NOMO-1 treated with dmso at 0.1 percent for 144 hours (cell line): ENCODE measurements around the gene SLC27A2.

ENCODE experiments used
- DNase-seq: peaks from one replicate; lab custom pipeline; 2025; ENCODE audit not compliant: unreplicated experiment; lab: John Stamatoyannopoulos, UW

Gene SLC27A2

GRCh38 chr15:50265620-50266019 lies 83.6 kb downstream of the SLC27A2 start, which contains the start of gene HDC:
HDC (minus strand) TSS chr15:50265726; CDS start chr15:50265623, 103 bp downstream.
- no peak for DNase-seq

DNA sequence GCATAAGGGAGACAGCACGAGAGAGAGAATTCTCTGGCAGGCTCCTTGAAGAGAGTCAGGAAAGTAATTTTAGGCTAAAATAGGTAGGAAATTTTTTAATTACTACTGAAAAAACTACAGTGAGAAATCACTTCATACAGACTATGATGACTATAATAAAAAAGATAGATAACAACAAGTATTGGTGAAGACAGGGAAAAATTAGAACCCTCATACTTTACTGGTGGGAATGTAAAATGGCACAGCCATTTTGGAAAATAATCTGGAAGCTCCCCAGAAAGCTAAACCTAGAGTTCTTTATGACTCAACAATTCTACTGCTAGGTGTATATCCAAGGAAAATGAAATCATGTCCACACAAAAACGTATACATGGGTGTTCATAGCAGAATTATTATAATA lies 85.6 kb downstream of the SLC27A2 start:
- no peak for DNase-seq

GRCh38 chr15:50275091-50275490 lies 93.1 kb downstream of the SLC27A2 start:
- no peak for DNase-seq

DNA sequence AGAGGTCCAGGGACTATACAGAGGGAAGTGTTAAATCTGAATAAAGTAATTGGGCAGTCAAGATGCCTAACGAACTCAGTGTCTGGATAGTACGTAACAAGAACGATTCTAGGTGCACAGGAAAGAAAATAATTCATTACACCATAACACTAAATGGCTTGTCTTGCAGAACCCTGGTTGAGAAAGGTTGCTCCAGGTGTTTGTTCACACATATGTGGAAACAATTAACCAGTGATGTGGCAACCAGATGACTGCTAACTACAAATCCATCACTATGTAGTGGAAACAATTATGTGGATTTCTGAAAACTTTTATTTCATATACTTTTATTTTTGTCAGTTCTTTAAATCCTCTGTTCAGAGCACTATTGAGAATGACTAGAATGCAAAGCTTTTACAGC lies 93.9 kb downstream of the SLC27A2 start:
- no peak for DNase-seq

DNA sequence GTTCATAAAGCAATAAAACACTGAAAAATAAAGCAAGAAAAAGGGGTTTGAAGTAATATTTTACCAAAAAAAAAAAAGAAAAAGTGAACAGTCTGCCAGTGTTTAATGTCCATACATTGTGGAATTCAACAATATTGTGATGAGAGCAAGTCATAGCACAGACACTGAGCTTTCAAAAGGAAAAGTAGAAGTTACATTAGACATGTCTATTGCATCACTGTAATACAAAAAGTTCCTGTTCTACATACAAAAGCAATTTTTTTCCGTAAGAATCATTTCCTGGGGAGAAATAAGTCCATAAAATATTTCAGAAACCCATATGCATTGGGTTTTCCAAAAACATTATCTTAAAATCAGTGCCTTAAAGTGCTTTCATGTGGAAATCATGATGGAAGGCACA lies 95.4 kb downstream of the SLC27A2 start:
- no peak for DNase-seq

- peak; percentile 28 for DNase-seq
These were observed 96.5 kb downstream of the SLC27A2 start for GRCh38 chr15:50278496-50278895.

DNA sequence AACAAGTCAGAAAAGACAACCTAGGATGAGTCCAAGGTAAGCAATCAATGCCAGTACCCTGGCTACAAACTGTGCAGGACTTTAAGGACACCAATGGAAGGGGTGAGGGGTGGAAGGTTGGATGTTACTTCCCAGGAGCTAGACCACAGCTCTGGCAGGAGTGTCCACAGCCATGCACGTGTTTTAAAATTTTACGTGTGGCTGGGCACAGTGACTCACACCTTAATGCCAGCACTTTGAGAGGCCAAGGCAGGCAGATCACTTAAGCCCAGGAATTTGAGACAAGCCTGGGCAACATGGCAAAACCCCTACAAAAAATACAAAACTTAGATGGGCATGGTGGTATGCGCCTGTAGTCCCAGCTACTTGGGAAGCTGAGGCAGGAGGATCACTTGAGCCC lies 98.3 kb downstream of the SLC27A2 start:
- no peak for DNase-seq

DNA sequence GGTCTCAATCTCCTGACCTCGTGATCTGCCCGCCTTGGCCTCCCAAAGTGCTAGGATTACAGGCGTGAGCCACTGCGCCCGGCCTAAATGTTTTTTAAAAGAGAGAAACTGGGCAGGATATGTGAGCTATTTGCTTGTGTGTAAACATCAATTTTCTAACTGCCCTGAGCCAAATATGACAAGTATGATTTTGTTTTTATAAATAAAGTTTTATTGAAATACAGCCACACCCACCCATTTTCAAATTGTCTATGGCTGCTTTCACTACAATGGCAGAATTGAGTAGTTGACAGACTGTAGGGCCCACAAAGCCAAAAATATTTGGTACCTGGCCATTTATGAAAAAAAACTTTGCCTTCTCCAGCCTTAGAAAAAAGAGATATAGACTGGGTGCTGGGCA lies 99.4 kb downstream of the SLC27A2 start:
- no peak for DNase-seq
